Neural cell (in vitro differentiated cells): ENCODE data around the gene TSPAN9.

Experiments used
- MXI1 ChIP-seq: fragments of 450-650 bp; conservative IDR thresholded peaks from 2 replicates; pipeline ENCODE4 v1.6.1; 2014; ENCODE audit warnings: antibody characterized with exemption, mild to moderate bottlenecking; ENCODE audit not compliant: poor library complexity, severe bottlenecking
- POLR2AphosphoS5 ChIP-seq: IDR thresholded peaks from 2 replicates; pipeline ENCODE4 v1.6.1; 2012
- SMC3 ChIP-seq: fragments of 450-650 bp; conservative IDR thresholded peaks from 2 replicates; pipeline ENCODE4 v1.6.1; 2014; ENCODE audit warnings: antibody characterized with exemption, mild to moderate bottlenecking, moderate library complexity; ENCODE audit not compliant: poor library complexity
- TF ChIP-seq, protein P1 (sequence below): fragments of 450-650 bp; IDR thresholded peaks from 2 replicates; pipeline ENCODE4 v1.5.1; 2014; ENCODE audit warnings: antibody characterized with exemption, mild to moderate bottlenecking, moderate library complexity; ENCODE audit not compliant: poor library complexity, severe bottlenecking

DNA sequence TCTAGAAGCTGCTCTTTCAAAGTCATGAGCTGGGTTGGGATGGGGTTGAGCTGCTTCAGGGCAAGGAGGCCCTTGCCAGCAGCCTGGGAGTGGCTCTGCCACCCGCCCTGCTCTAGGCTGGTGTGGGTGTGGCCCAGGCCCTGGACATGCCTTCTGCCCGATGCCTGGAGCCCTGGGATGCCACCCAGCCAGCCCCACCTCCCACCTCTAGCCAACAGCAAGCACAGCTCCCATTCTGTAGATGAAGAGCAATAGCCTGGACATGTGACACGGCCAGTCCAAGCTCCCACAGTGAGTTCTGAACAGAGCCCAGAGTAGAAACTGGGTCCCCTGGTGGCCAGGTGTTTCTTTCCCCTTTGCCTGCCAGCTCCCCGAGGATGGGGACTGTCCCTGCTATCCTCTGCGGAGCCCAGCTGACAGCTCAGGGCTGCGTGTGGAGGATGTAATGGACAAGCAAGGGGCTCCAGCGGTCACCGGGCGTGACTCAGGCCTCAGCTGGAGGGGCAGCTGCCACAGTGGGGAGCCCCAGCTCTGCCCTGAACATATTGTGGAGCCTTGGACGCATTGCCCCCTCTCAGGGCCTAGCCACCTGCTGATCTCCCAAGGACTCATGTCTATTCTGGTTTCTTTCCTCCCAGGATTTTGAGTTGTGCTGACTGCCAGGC is 165.2 kb downstream of the TSPAN9 start:
- no peak for TF ChIP-seq POLR2AphosphoS5
- TF ChIP-seq, protein P1, sequence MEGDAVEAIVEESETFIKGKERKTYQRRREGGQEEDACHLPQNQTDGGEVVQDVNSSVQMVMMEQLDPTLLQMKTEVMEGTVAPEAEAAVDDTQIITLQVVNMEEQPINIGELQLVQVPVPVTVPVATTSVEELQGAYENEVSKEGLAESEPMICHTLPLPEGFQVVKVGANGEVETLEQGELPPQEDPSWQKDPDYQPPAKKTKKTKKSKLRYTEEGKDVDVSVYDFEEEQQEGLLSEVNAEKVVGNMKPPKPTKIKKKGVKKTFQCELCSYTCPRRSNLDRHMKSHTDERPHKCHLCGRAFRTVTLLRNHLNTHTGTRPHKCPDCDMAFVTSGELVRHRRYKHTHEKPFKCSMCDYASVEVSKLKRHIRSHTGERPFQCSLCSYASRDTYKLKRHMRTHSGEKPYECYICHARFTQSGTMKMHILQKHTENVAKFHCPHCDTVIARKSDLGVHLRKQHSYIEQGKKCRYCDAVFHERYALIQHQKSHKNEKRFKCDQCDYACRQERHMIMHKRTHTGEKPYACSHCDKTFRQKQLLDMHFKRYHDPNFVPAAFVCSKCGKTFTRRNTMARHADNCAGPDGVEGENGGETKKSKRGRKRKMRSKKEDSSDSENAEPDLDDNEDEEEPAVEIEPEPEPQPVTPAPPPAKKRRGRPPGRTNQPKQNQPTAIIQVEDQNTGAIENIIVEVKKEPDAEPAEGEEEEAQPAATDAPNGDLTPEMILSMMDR = no peak
- TF ChIP-seq SMC3 = no peak
- no peak for TF ChIP-seq MXI1
